SU-DHL-6 (cell line): ENCODE measurements around the gene SESN1.
A peak's percentile ranks its signal among the peaks of the same experiment; 100 is the strongest.

Experiments
- H2AFZ ChIP-seq: fragments of 200-600 bp; sonication (generic); 2 replicates; pipeline ENCODE4 v1.6.1; 2014; ENCODE audit warnings: low read depth, mild to moderate bottlenecking, moderate library complexity, mixed read lengths, antibody characterized with exemption, low read length; ENCODE audit not compliant: severe bottlenecking
- H3F3A ChIP-seq: fragments of 200-600 bp; shearing (Covaris generic); 2 replicates; pipeline ENCODE4 v1.6.0; 2016; ENCODE audit warnings: antibody characterized with exemption, mild to moderate bottlenecking; ENCODE audit not compliant: insufficient read depth
- H3K27ac ChIP-seq: fragments of 200-600 bp; sonication (generic); 2 replicates; pipeline ENCODE4 v1.5.1; 2016; ENCODE audit warnings: low read depth, mild to moderate bottlenecking, low read length, moderate library complexity, mixed read lengths
- H3K27me3 ChIP-seq: fragments of 200-600 bp; sonication (generic), shearing (Covaris generic); 2 replicates; pipeline ENCODE4 v1.6.0; 2014; ENCODE audit warnings: mild to moderate bottlenecking, low read length
- H3K36me3 ChIP-seq: fragments of 200-600 bp; sonication (generic); 2 replicates; pipeline ENCODE4 v1.6.1; 2014; ENCODE audit warnings: mild to moderate bottlenecking, low read length, mixed read lengths
- H3K4me2 ChIP-seq: fragments of 300-600, 200-600 bp; shearing (Covaris generic), sonication (generic); 2 replicates; pipeline ENCODE4 v1.6.0; 2014; ENCODE audit warnings: low read length, low read depth, mild to moderate bottlenecking; ENCODE audit not compliant: poor library complexity, severe bottlenecking
- H3K4me3 ChIP-seq: fragments of 200-600 bp; sonication (generic); 2 replicates; pipeline ENCODE4 v1.5.1; 2014; ENCODE audit warnings: antibody characterized with exemption, low read length, mild to moderate bottlenecking, mixed read lengths; ENCODE audit not compliant: insufficient read depth, poor library complexity, severe bottlenecking
- H3K79me2 ChIP-seq: fragments of 200-600 bp; sonication (generic); 2 replicates; pipeline ENCODE4 v1.6.1; 2014; ENCODE audit warnings: mild to moderate bottlenecking, low read length, moderate library complexity; ENCODE audit not compliant: insufficient read depth
- H3K9ac ChIP-seq: fragments of 200-600 bp; sonication (generic); 2 replicates; pipeline ENCODE4 v1.7.0; 2014; ENCODE audit warnings: mild to moderate bottlenecking, low read length
- H3K9me2 ChIP-seq: fragments of 200-600 bp; sonication (generic); replicated peaks from 2 replicates; pipeline ENCODE4 v1.6.1; 2014; ENCODE audit warnings: low read length; ENCODE audit not compliant: insufficient read depth
- H3K9me3 ChIP-seq: fragments of 200-600 bp; sonication (generic); 2 replicates; pipeline ENCODE4 v1.6.1; 2014; ENCODE audit warnings: low read length, mixed read lengths; ENCODE audit not compliant: insufficient read depth
- H4K20me1 ChIP-seq: fragments of 200-600 bp; sonication (generic); 2 replicates; pipeline ENCODE4 v1.6.1; 2014; ENCODE audit warnings: low read depth, mild to moderate bottlenecking, antibody characterized with exemption, low read length, moderate library complexity, mixed read lengths
- CTCF ChIP-seq: fragments of 200-600 bp; sonication (generic); IDR thresholded peaks from one replicate; pipeline ENCODE4 v1.5.1; 2017; ENCODE audit warnings: antibody characterized with exemption, mild to moderate bottlenecking, low read length, moderate library complexity; ENCODE audit not compliant: insufficient read depth, poor library complexity, severe bottlenecking
- EZH2phosphoT487 ChIP-seq: fragments of 200-600 bp; sonication (generic), shearing (Covaris generic); conservative IDR thresholded peaks from 2 replicates; pipeline ENCODE4 v1.6.1; 2018; ENCODE audit warnings: mild to moderate bottlenecking, antibody characterized with exemption, low read length, moderate library complexity, mixed read lengths

SESN1 gene

DNA sequence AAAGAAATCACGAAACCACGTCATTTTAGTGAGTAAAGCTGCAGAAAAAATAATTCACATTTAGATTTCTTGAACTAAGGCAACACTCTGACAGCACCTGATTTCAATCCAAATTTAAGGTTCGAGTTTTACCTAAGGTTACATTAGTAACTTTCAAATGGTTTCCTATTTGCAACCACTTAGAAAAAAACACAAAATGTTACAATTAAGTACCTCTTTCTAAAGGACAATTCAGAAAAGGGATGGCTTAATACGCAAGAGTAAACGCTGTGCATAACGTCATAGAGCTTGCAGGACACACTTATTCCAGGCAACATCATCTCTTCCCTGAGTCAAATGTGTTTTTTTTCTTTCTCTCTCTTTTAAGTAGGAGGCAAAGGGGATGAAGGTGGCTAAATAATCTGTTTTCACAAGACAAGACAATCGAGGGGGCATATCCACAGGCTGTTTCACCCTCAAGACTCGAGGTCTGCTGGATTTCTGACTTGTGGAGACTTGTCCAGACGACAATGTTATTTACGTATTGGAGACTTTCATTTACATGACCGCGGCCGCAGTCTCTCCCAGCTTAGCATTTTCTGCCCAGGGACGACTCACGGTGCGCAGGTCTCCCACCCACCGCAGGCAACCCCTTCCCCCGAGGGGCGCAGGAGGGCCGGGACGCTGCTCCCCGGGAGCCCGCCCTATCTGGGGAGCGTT lies 86.0 kb downstream of the SESN1 start:
- Histone ChIP-seq H3K4me3 (peak overlapping the region; percentile 68), H3K4me2 (peak overlapping the region; percentile 62), H3K9me2 (no peaks in the 10 kb centered on the region), H3K9ac (peak overlapping the region; percentile 70), H3K9me3 (no peaks in the 10 kb centered on the region), H4K20me1 (no peaks in the 10 kb centered on the region), H3K36me3 (no peaks in the 10 kb centered on the region), H3K79me2 (no peaks in the 10 kb centered on the region), H3K27ac (no peak overlapping the region), H2AFZ (peak overlapping the region; percentile 88), H3F3A (peaks cover 11% of the 10 kb centered on the region), H3K27me3 (no peaks in the 10 kb centered on the region)
- no peak for TF ChIP-seq EZH2phosphoT487
- TF ChIP-seq CTCF = no peak

DNA sequence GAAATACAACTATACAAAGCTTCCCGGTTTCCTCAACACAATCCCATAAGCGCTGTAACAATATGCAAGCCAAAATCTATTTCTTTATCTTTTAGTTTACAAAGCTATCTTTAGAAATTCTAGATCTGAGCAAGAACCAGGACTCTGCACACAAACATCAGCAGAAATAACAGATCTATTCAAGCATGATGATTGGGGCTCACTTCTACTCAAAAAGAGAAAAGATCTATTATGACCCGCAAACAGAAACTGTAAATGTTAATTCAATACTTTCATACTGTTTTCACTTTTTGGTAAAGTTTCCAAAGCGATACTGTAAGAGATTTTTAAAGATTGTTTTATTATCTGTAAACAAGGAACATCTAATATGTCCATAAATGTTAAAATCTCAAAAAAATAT lies 86.6 kb downstream of the SESN1 start:
- Histone ChIP-seq H3K4me3 (no peak overlapping the region), H3K27me3 (no peaks in the 10 kb centered on the region), H3K9me3 (no peaks in the 10 kb centered on the region), H3K4me2 (peak overlapping the region; percentile 62), H3K79me2 (no peaks in the 10 kb centered on the region), H3K36me3 (no peaks in the 10 kb centered on the region), H3F3A (peaks cover 11% of the 10 kb centered on the region), H4K20me1 (no peaks in the 10 kb centered on the region), H3K9ac (no peak overlapping the region), H3K27ac (no peak overlapping the region), H2AFZ (no peak overlapping the region), H3K9me2 (no peaks in the 10 kb centered on the region)
- TF ChIP-seq EZH2phosphoT487 (no peak), CTCF (no peak)

- H3K4me3 ChIP-seq = no peak overlapping the region
- no peaks in the 10 kb centered on the region for H3K9me3 ChIP-seq
- TF ChIP-seq CTCF (no peak), EZH2phosphoT487 (no peak)
- H3K79me2 ChIP-seq = no peaks in the 10 kb centered on the region
- H3K27ac ChIP-seq = no peak overlapping the region
- peak overlapping the region; percentile 62 for H3K4me2 ChIP-seq
- no peak overlapping the region for H3K9ac ChIP-seq
- peaks cover 11% of the 10 kb centered on the region for H3F3A ChIP-seq
- no peaks in the 10 kb centered on the region for H3K9me2 ChIP-seq
- H3K36me3 ChIP-seq = no peaks in the 10 kb centered on the region
- H4K20me1 ChIP-seq = no peaks in the 10 kb centered on the region
- no peaks in the 10 kb centered on the region for H3K27me3 ChIP-seq
- H2AFZ ChIP-seq = no peak overlapping the region
These were observed 87.1 kb downstream of the SESN1 start for GRCh38 chr6:109007521-109007920.
